RWPE1 (cell line): Measurements from ENCODE around the gene TELO2.

ENCODE experiments used
- CTCF ChIA-PET: fragments of 350-600 bp; sonication (Branson Sonifier 250); formaldehyde crosslinking; extraction: SDS; loops from one replicate; lab custom pipeline; 2021; lab: Yijun Ruan, JAX
- POLR2A ChIA-PET: fragments of 400-600 bp; formaldehyde crosslinking; extraction: SDS; loops from one replicate; lab custom pipeline; 2020; ENCODE audit warnings: antibody characterized with exemption; ENCODE audit not compliant: low non-redundant PET; lab: Yijun Ruan, JAX
- DNase-seq: peaks from one replicate; pipeline ENCODE4 v3.0.0; 2012; ENCODE audit warnings: low spot score
- H3K27ac ChIP-seq: fragments of 450-650 bp; 2 replicates; pipeline ENCODE4 v1.5.1; 2017
- CTCF ChIP-seq: fragments of 450-650 bp; conservative IDR thresholded peaks from 2 replicates; pipeline ENCODE4 v1.5.1; 2017; ENCODE audit warnings: low read depth, mild to moderate bottlenecking

TELO2 gene

GRCh38 chr16:1550069-1550468 lies 56.9 kb downstream of the TELO2 start:
- no peak overlapping the region for H3K27ac ChIP-seq
- no peak for TF ChIP-seq CTCF
- ChIA-PET CTCF (interaction anchor here (0.6 kb wide), 1 partner anchor 56 kb away, joined by 3 read pairs; no protein-coding TSS in a partner anchor), POLR2A (no interaction called here)
- DNase-seq, result no peak

GRCh38 chr16:1550696-1551095 lies 57.5 kb downstream of the TELO2 start:
- TF ChIP-seq CTCF, result no peak
- ChIA-PET POLR2A (no interaction called here), CTCF (interaction anchor here (0.6 kb wide), 2 partner anchors 57 to 59 kb away, joined by 3 read pairs; no protein-coding TSS in a partner anchor)
- DNase-seq, result no peak
- H3K27ac ChIP-seq, result no peak overlapping the region

GRCh38 chr16:1551166-1551565 lies 58.0 kb downstream of the TELO2 start:
- H3K27ac ChIP-seq, result no peak overlapping the region
- DNase-seq, result no peak
- ChIA-PET POLR2A (no interaction called here), CTCF (interaction anchor here (0.6 kb wide), 1 partner anchor 60 kb away, joined by 3 read pairs; no protein-coding TSS in a partner anchor)
- TF ChIP-seq CTCF, result no peak

GRCh38 chr16:1552129-1552528 lies 59.0 kb downstream of the TELO2 start:
- ChIA-PET CTCF (no interaction called here), POLR2A (no interaction called here)
- no peak for DNase-seq
- TF ChIP-seq CTCF, result no peak
- H3K27ac ChIP-seq, result no peak overlapping the region

DNA sequence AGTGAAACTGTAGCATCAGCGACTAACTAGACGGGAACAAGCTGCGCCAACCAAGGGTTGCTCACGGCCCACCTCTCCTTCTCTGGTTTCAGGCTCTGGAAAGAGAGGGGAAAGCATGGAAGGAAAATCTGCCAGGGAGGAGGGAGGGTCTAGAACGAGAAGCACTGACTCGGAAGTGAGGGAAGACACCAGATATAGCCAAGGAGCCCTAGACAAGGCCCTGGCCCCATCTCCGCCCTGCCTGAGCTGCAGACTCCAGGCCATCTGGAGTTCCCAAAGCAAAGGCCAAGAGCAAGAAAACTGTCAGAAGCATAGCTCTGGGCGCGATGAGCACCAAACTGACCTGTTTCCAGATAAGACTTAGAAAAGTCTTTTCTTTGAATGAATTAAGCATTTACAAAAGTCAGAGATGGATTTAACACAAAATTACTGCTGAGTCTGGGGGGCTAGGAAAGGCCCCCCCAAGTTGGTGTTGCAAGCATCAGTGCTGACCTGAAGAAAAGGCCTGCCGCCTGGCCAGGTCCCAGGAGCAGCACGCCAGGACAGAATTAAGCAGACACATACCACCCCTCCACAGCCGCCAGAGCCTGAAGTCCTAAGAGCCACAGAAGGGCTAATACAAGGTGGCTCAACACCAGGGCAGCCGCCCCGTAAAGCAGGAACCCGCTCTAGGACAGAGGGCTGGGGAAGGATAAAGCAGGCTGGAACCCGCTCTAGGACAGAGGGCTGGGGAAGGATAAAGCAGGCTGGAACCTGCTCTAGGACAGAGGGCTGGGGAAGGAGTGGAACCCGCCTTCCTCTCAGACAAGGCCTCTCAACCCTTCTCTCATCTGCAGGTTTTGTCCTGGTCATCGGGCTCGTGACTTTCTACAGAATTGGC lies 61.0 kb downstream of the TELO2 start:
- H3K27ac ChIP-seq, result peak overlapping the region; percentile 29
- ChIA-PET POLR2A (no interaction called here), CTCF (interaction anchor here (0.6 kb wide), 1 partner anchor 11 kb away, joined by 3 read pairs; no protein-coding TSS in a partner anchor)
- TF ChIP-seq CTCF, result no peak
- DNase-seq, result no peak

GRCh38 chr16:1554826-1555445 lies 61.8 kb downstream of the TELO2 start:
- ChIA-PET CTCF (no interaction called here), POLR2A (no interaction called here)
- no peak for DNase-seq
- no peak for TF ChIP-seq CTCF
- peak overlapping the region; percentile 29 for H3K27ac ChIP-seq
